ENCODE results near the gene TMEM245. TPM values are rescaled to one million over a fixed set of nuclear protein-coding genes. Genes with fewer than 3 reads are reported as not detected.

TMEM245 gene
- polyA plus RNA-seq, 4 donors = 4.3 to 54.0 (median 9.8) TPM

DNA sequence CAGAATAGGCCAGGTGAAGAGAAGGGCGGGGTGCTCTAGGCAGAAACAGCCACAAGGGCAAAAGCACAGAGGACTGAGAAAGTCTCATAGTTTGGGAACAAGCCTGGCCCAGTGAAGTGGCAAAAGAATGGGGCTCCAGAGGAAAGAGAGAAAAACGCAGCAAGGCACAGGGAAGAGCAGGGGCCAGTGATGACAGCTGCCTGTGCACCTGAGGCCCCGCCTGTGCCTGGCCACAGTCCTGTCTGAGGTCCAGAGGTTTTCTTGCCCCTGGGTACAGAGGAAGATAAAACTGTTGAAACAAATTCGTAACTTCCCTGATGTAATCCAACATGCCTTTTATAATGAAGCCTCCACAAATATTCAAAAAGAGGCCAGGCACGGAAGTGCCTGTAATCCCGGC is 25.3 kb upstream of the TMEM245 start:
- peak overlapping the region in 1 of 3 donors; percentile 59 for H3K27ac ChIP-seq (ENCODE audit: low read depth in 1 of 3, low read length in 2 of 3)
- H3K27me3 ChIP-seq (ENCODE audit: control insufficient read depth in 3 of 3, insufficient read depth in 3 of 3, low read length in 3 of 3) = peaks cover 0 to 2% (median 0%) of the 10 kb centered on the region in 3 donors
- no peak overlapping the region for H3K4me3 ChIP-seq (ENCODE audit: low read depth in 1 of 3, low read length in 3 of 3)
- no peaks in the 10 kb centered on the region for H3K9me3 ChIP-seq (ENCODE audit: control insufficient read depth in 2 of 2, insufficient read depth in 1 of 2, low read depth in 1 of 2, low read length in 1 of 2)
- H3K36me3 ChIP-seq (ENCODE audit: control insufficient read depth in 3 of 3, insufficient read depth in 2 of 3, low read depth in 1 of 3, low read length in 3 of 3) = no peaks in the 10 kb centered on the region
- H3K4me1 ChIP-seq (ENCODE audit: control insufficient read depth in 3 of 3, insufficient read depth in 2 of 3, low read depth in 1 of 3, low read length in 2 of 3) = peaks cover 0 to 30% (median 2%) of the 10 kb centered on the region in 3 donors
- peak; percentile 32 to 60 for DNase-seq
- no peak for FAIRE-seq
- 42 to 79% (median 59%) methylated on average over 6 of the region's 6 CpGs for WGBS, 3 donors

DNA sequence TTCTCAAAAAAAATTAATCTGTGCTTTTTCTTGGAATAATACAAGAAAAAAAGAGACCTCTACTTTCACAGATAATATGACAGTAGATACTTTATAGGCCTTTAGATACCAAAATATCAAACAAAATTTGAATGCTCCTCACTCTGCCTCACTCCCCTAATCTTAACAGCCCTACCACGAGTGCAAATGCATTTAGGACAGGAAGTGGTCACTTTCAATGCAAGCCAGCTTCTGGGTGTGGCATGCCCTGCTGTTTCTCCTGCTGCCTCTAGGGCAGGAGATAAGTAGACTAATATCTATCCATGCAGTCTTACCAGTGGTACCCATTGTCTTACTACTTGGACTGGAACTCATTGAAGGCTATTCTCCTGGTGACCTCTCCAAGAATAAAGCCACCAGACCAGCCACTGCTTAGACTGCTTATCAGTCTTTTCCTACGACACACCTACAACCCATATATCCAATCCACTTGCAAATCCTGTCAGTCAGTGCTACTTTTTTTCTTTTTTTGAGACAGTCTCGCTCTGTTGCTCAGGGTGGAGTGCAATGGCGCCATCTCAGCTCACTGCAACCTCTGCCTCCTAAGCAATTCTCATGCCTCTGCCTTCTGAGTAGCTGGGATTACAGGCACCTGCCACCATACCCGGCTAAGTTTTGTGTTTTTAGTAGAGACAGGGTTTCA is 24.3 kb upstream of the TMEM245 start:
- 67 to 73% (median 70%) methylated on average over 5 of the region's 5 CpGs for WGBS, 3 donors
- no peak for FAIRE-seq
- peak in 1 of 2 donors; percentile 25 for DNase-seq

DNA sequence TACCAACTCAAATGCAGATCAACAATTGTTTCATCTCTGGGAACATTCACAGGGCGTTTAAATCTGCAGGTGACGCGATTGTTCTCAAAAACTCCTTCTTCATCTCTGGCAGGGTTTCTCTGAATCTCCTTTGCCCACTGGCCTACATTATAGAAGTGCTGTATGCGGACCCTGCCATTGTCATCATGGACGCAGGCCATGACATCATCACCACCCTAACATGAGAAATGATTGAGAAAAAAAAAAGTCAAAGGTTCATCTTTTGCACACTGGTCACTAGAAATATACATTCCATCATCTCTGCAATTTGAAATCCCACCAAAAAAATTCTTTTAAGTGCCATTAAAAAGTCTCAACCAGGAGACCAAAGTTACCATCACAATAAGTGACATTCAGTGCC is 21.6 kb upstream of the TMEM245 start:
- FAIRE-seq (no peak), DNase-seq (no peak)
- Histone ChIP-seq H3K36me3 (ENCODE audit: control insufficient read depth in 3 of 3, insufficient read depth in 2 of 3, low read depth in 1 of 3, low read length in 3 of 3) (no peaks in the 10 kb centered on the region), H3K4me1 (ENCODE audit: control insufficient read depth in 3 of 3, insufficient read depth in 2 of 3, low read depth in 1 of 3, low read length in 2 of 3) (peaks cover 0 to 13% (median 2%) of the 10 kb centered on the region in 3 donors), H3K4me3 (ENCODE audit: low read depth in 1 of 3, low read length in 3 of 3) (no peak overlapping the region), H3K9me3 (ENCODE audit: control insufficient read depth in 2 of 2, insufficient read depth in 1 of 2, low read depth in 1 of 2, low read length in 1 of 2) (no peaks in the 10 kb centered on the region), H3K27me3 (ENCODE audit: control insufficient read depth in 3 of 3, insufficient read depth in 3 of 3, low read length in 3 of 3) (peaks cover 0 to 2% (median 0%) of the 10 kb centered on the region in 3 donors), H3K27ac (ENCODE audit: low read depth in 1 of 3, low read length in 2 of 3) (no peak overlapping the region)
- WGBS, 3 donors = 90 to 94% (median 93%) methylated on average over 5 of the region's 5 CpGs

More for the DNA sequence above, 24.3 kb upstream of the TMEM245 start:
- Histone ChIP-seq H3K9me3 (ENCODE audit: control insufficient read depth in 2 of 2, insufficient read depth in 1 of 2, low read depth in 1 of 2, low read length in 1 of 2) (no peaks in the 10 kb centered on the region), H3K36me3 (ENCODE audit: control insufficient read depth in 3 of 3, insufficient read depth in 2 of 3, low read depth in 1 of 3, low read length in 3 of 3) (no peaks in the 10 kb centered on the region), H3K27ac (ENCODE audit: low read depth in 1 of 3, low read length in 2 of 3) (no peak overlapping the region), H3K27me3 (ENCODE audit: control insufficient read depth in 3 of 3, insufficient read depth in 3 of 3, low read length in 3 of 3) (peaks cover 0 to 2% (median 0%) of the 10 kb centered on the region in 3 donors), H3K4me3 (ENCODE audit: low read depth in 1 of 3, low read length in 3 of 3) (no peak overlapping the region), H3K4me1 (ENCODE audit: control insufficient read depth in 3 of 3, insufficient read depth in 2 of 3, low read depth in 1 of 3, low read length in 2 of 3) (peaks cover 0 to 21% (median 2%) of the 10 kb centered on the region in 3 donors)

DNA sequence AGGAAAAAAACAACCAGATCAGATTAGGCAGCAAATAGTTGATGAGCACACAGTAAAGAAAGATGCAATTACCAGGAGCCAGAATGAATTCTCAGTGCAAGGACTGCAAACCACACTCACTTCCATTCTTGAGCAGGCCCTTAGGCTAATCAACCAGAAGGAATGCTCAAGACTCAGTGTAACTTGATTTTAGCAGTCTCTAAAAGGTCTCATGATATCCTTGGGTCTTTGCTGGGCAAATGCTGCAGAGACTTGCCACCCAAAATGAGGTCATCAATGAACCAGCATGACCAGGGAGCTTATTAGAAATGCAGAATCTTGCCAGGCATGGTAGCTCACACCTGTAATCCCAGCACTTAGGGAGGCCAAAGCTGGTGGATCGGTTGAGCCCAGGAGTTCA is 20.1 kb upstream of the TMEM245 start:
- H3K27ac ChIP-seq (ENCODE audit: low read depth in 1 of 3, low read length in 2 of 3) = no peak overlapping the region
- no peak for FAIRE-seq
- no peaks in the 10 kb centered on the region for H3K27me3 ChIP-seq (ENCODE audit: control insufficient read depth in 3 of 3, insufficient read depth in 3 of 3, low read length in 3 of 3)
- no peaks in the 10 kb centered on the region for H3K36me3 ChIP-seq (ENCODE audit: control insufficient read depth in 3 of 3, insufficient read depth in 2 of 3, low read depth in 1 of 3, low read length in 3 of 3)
- WGBS, 3 donors = 60 to 95% (median 92%) methylated on average over 1 of the region's 1 CpG
- H3K9me3 ChIP-seq (ENCODE audit: control insufficient read depth in 2 of 2, insufficient read depth in 1 of 2, low read depth in 1 of 2, low read length in 1 of 2) = no peaks in the 10 kb centered on the region
- DNase-seq = no peak
- peaks cover 0 to 6% (median 4%) of the 10 kb centered on the region in 3 donors for H3K4me1 ChIP-seq (ENCODE audit: control insufficient read depth in 3 of 3, insufficient read depth in 2 of 3, low read depth in 1 of 3, low read length in 2 of 3)
- H3K4me3 ChIP-seq (ENCODE audit: low read depth in 1 of 3, low read length in 3 of 3) = no peak overlapping the region

DNA sequence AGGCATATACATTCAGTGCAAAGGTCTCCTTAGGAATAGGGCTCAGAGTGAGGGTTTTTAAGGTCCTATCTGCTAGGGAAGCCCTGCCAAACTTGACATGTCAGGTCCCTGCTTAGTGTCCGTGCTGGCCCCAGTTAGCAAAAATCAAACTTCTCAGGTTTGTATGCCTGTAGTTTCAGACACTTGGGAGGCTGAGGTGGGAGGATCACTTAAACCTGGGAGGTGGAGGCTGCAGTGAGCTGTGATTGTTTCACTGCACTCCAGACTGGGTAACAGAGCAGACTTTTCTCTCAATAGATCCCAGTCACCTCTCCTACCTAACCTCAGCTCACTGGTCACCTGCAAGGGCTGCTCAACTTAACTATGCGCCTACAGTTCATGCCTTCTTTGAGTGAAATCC is 18.7 kb upstream of the TMEM245 start:
- H3K27me3 ChIP-seq (ENCODE audit: control insufficient read depth in 3 of 3, insufficient read depth in 3 of 3, low read length in 3 of 3) = no peaks in the 10 kb centered on the region
- no peaks in the 10 kb centered on the region for H3K9me3 ChIP-seq (ENCODE audit: control insufficient read depth in 2 of 2, insufficient read depth in 1 of 2, low read depth in 1 of 2, low read length in 1 of 2)
- FAIRE-seq = no peak
- no peak for DNase-seq
- peaks cover 0 to 13% (median 6%) of the 10 kb centered on the region in 3 donors for H3K4me1 ChIP-seq (ENCODE audit: control insufficient read depth in 3 of 3, insufficient read depth in 2 of 3, low read depth in 1 of 3, low read length in 2 of 3)
- 89 to 98% (median 93%) methylated on average over 2 of the region's 2 CpGs for WGBS, 3 donors
- no peaks in the 10 kb centered on the region for H3K36me3 ChIP-seq (ENCODE audit: control insufficient read depth in 3 of 3, insufficient read depth in 2 of 3, low read depth in 1 of 3, low read length in 3 of 3)
- no peak overlapping the region for H3K27ac ChIP-seq (ENCODE audit: low read depth in 1 of 3, low read length in 2 of 3)
- no peak overlapping the region for H3K4me3 ChIP-seq (ENCODE audit: low read depth in 1 of 3, low read length in 3 of 3)

DNA sequence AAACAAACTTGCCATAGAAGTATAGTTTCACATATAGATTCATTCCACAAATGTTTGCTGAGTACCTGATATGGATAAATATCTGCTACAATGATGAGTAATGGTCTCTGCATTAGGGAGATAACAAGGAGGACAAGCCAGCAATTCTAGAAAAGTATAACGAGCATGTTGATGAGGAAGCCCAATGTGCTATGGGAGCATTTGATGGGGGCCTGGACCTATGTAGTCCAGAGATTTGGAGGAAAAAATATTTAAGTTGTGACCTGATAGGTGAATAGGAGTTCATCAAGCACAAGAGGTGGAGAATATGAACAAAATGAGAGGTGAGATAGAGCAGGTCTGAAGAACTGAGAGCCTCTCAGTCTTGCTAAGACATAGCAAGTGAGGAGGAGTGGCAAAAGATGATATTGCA is 14.4 kb upstream of the TMEM245 start:
- Histone ChIP-seq H3K4me3 (ENCODE audit: low read depth in 1 of 3, low read length in 3 of 3) (no peak overlapping the region), H3K36me3 (ENCODE audit: control insufficient read depth in 3 of 3, insufficient read depth in 2 of 3, low read depth in 1 of 3, low read length in 3 of 3) (no peaks in the 10 kb centered on the region), H3K4me1 (ENCODE audit: control insufficient read depth in 3 of 3, insufficient read depth in 2 of 3, low read depth in 1 of 3, low read length in 2 of 3) (peaks cover 0 to 40% (median 8%) of the 10 kb centered on the region in 3 donors), H3K9me3 (ENCODE audit: control insufficient read depth in 2 of 2, insufficient read depth in 1 of 2, low read depth in 1 of 2, low read length in 1 of 2) (no peaks in the 10 kb centered on the region), H3K27me3 (ENCODE audit: control insufficient read depth in 3 of 3, insufficient read depth in 3 of 3, low read length in 3 of 3) (no peaks in the 10 kb centered on the region), H3K27ac (ENCODE audit: low read depth in 1 of 3, low read length in 2 of 3) (peak overlapping the region in 2 of 3 donors; percentile 8 to 55)
- 66 to 84% (median 73%) methylated on average over 1 of the region's 1 CpG for WGBS, 3 donors
- FAIRE-seq (no peak), DNase-seq (no peak)

DNA sequence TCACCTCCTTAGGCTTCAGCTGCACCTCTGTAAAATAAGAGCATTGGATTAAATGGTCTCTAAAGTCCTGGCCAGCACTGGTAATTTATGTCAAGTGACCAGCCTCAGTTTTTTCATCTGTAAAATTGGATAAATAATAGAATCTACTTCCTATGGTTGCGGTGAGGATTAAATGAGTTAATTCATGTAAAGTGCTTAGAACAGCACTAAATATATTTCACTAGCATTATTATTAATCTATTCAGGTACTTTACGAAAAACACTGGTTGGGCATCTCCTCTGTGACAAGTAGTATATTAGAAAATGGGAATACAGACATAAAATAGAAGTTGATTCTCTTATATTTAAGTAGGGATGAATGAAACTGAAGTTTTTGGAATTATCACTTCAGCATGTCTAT is 13.8 kb upstream of the TMEM245 start:
- 78 to 92% (median 88%) methylated on average over 2 of the region's 2 CpGs for WGBS, 3 donors
- no peaks in the 10 kb centered on the region for H3K9me3 ChIP-seq (ENCODE audit: control insufficient read depth in 2 of 2, insufficient read depth in 1 of 2, low read depth in 1 of 2, low read length in 1 of 2)
- H3K36me3 ChIP-seq (ENCODE audit: control insufficient read depth in 3 of 3, insufficient read depth in 2 of 3, low read depth in 1 of 3, low read length in 3 of 3) = no peaks in the 10 kb centered on the region
- FAIRE-seq (no peak), DNase-seq (no peak)
- H3K27ac ChIP-seq (ENCODE audit: low read depth in 1 of 3, low read length in 2 of 3) = peak overlapping the region in 1 of 3 donors; percentile 15
- no peak overlapping the region for H3K4me3 ChIP-seq (ENCODE audit: low read depth in 1 of 3, low read length in 3 of 3)
- H3K27me3 ChIP-seq (ENCODE audit: control insufficient read depth in 3 of 3, insufficient read depth in 3 of 3, low read length in 3 of 3) = no peaks in the 10 kb centered on the region
- H3K4me1 ChIP-seq (ENCODE audit: control insufficient read depth in 3 of 3, insufficient read depth in 2 of 3, low read depth in 1 of 3, low read length in 2 of 3) = peaks cover 0 to 47% (median 12%) of the 10 kb centered on the region in 3 donors

DNA sequence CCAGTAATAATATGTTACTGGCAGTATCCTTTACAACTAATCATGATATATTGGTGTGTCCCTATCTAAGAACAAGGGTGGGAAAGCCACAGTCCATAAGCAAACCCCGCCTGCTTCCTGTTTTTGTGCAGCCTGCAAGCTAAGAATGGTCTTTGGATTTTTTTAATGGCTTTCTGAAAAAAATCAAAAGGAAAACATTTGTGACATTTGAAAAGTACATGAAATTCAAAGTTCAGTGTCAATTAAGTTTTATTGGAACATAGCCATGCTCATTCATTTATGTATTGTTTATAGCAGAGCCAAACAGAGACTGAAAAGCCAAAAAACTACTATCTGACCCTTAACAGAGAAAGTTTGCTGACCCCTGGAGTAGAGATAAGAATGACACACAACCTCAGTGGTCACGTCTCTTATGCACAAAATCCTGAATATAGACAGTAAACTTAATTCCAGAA is 12.8 kb upstream of the TMEM245 start:
- Histone ChIP-seq H3K4me1 (ENCODE audit: control insufficient read depth in 3 of 3, insufficient read depth in 2 of 3, low read depth in 1 of 3, low read length in 2 of 3) (peaks cover 0 to 52% (median 12%) of the 10 kb centered on the region in 3 donors), H3K4me3 (ENCODE audit: low read depth in 1 of 3, low read length in 3 of 3) (no peak overlapping the region), H3K27me3 (ENCODE audit: control insufficient read depth in 3 of 3, insufficient read depth in 3 of 3, low read length in 3 of 3) (no peaks in the 10 kb centered on the region), H3K9me3 (ENCODE audit: control insufficient read depth in 2 of 2, insufficient read depth in 1 of 2, low read depth in 1 of 2, low read length in 1 of 2) (no peaks in the 10 kb centered on the region), H3K36me3 (ENCODE audit: control insufficient read depth in 3 of 3, insufficient read depth in 2 of 3, low read depth in 1 of 3, low read length in 3 of 3) (no peaks in the 10 kb centered on the region), H3K27ac (ENCODE audit: low read depth in 1 of 3, low read length in 2 of 3) (peak overlapping the region in 2 of 3 donors; percentile 11 to 53)
- no peak for FAIRE-seq
- WGBS, 3 donors = 16 to 37% (median 28%) methylated on average over 2 of the region's 2 CpGs
- peak; percentile 41 to 46 for DNase-seq
